Mononuclear cell (primary cell): Measurements from ENCODE around the gene TMEM14C. TPM values are rescaled to one million over a fixed set of nuclear protein-coding genes. Genes with fewer than 3 reads are reported as not detected.
"Not testable (repeated sequence)": the region's sequence is repeated elsewhere in the genome, so short reads cannot be mapped to it uniquely, and the experiment has no call there.

ENCODE experiments used
- H3K27me3 ChIP-seq: 2 replicates; pipeline ENCODE4 v1.6.0; 2011; ENCODE audit warnings: low read length, control low read depth; ENCODE audit not compliant: insufficient read depth
- H3K4me1 ChIP-seq: 2 replicates; pipeline ENCODE4 v1.5.1; 2011; ENCODE audit warnings: mild to moderate bottlenecking, low read length, control low read depth; ENCODE audit not compliant: insufficient read depth
- H3K4me3 ChIP-seq: 2 replicates; pipeline ENCODE4 v1.5.1; 2011; ENCODE audit warnings: mild to moderate bottlenecking, low read length, moderate library complexity
- H3K9me3 ChIP-seq: 2 replicates; pipeline ENCODE4 v1.5.1; 2011; ENCODE audit warnings: low read depth, mild to moderate bottlenecking, control low read depth, low read length
- total RNA-seq: library from RNA; depleted of rRNA; stranded (reverse); fragments of >200 nt; gene quantifications from one replicate; pipeline ENCODE4 v1.2.3, GENCODE V29; 2012

Gene TMEM14C
- total RNA-seq, 1 donor, result 20.6 TPM

GRCh38 chr6:10696655-10697054 is 26.2 kb upstream of the TMEM14C start:
- Histone ChIP-seq H3K9me3 (no peaks in the 10 kb centered on the region), H3K4me3 (no peak overlapping the region), H3K4me1 (peaks cover 31% of the 10 kb centered on the region), H3K27me3 (no peaks in the 10 kb centered on the region)

- Histone ChIP-seq H3K27me3 (no peaks in the 10 kb centered on the region), H3K4me1 (no peaks in the 10 kb centered on the region), H3K4me3 (no peak overlapping the region), H3K9me3 (no peaks in the 10 kb centered on the region)
These were observed 8.9 kb upstream of the TMEM14C start for GRCh38 chr6:10713962-10714361.

GRCh38 chr6:10719296-10719963 is 3.4 kb upstream of the TMEM14C start:
- peaks cover 47% of the 10 kb centered on the region for H3K4me1 ChIP-seq
- H3K9me3 ChIP-seq, result no peaks in the 10 kb centered on the region
- peak overlapping the region; percentile 46 for H3K4me3 ChIP-seq
- H3K27me3 ChIP-seq, result no peaks in the 10 kb centered on the region

GRCh38 chr6:10719964-10720264 is 3.0 kb upstream of the TMEM14C start:
- H3K4me1 ChIP-seq, result peaks cover 52% of the 10 kb centered on the region
- H3K4me3 ChIP-seq, result peak overlapping the region; percentile 46
- H3K27me3 ChIP-seq, result no peaks in the 10 kb centered on the region
- H3K9me3 ChIP-seq, result no peaks in the 10 kb centered on the region

GRCh38 chr6:10720265-10720959 is 2.5 kb upstream of the TMEM14C start:
- Histone ChIP-seq H3K4me1 (peaks cover 54% of the 10 kb centered on the region), H3K9me3 (no peaks in the 10 kb centered on the region), H3K4me3 (peak overlapping the region; percentile 46), H3K27me3 (no peaks in the 10 kb centered on the region)

- H3K27me3 ChIP-seq, H3K9me3 ChIP-seq: not testable (repeated sequence)
- Histone ChIP-seq H3K4me3 (peak overlapping the region; percentile 46), H3K4me1 (peaks cover 56% of the 10 kb centered on the region)
These were observed 1.7 kb upstream of the TMEM14C start for GRCh38 chr6:10720960-10721849.

- no peaks in the 10 kb centered on the region for H3K27me3 ChIP-seq
- peak overlapping the region; percentile 67 for H3K4me3 ChIP-seq
- H3K4me1 ChIP-seq, result peaks cover 64% of the 10 kb centered on the region
- no peaks in the 10 kb centered on the region for H3K9me3 ChIP-seq
These were observed 860 bp upstream of the TMEM14C start for GRCh38 chr6:10721850-10722569.

GRCh38 chr6:10722570-10722819 is 375 bp upstream of the TMEM14C start:
- H3K4me3 ChIP-seq, result peak overlapping the region; percentile 67
- H3K27me3 ChIP-seq, result no peaks in the 10 kb centered on the region
- peaks cover 68% of the 10 kb centered on the region for H3K4me1 ChIP-seq
- no peaks in the 10 kb centered on the region for H3K9me3 ChIP-seq

GRCh38 chr6:10723567-10723881 is 654 bp downstream of the TMEM14C start:
- H3K4me1 ChIP-seq, result peaks cover 72% of the 10 kb centered on the region

GRCh38 chr6:10725044-10725443 is 2.2 kb downstream of the TMEM14C start:
- Histone ChIP-seq H3K9me3 (no peaks in the 10 kb centered on the region), H3K4me1 (peaks cover 64% of the 10 kb centered on the region), H3K27me3 (no peaks in the 10 kb centered on the region), H3K4me3 (no peak overlapping the region)

More at GRCh38 chr6:10723567-10723881, 654 bp downstream of the TMEM14C start:
- Histone ChIP-seq H3K27me3 (no peaks in the 10 kb centered on the region), H3K9me3 (no peaks in the 10 kb centered on the region), H3K4me3 (peak overlapping the region; percentile 67)

- Histone ChIP-seq H3K4me3 (no peak overlapping the region), H3K9me3 (no peaks in the 10 kb centered on the region), H3K4me1 (peaks cover 62% of the 10 kb centered on the region), H3K27me3 (no peaks in the 10 kb centered on the region)
These were observed 2.8 kb downstream of the TMEM14C start for GRCh38 chr6:10725716-10726115.

- Histone ChIP-seq H3K4me3 (no peak overlapping the region), H3K27me3 (no peaks in the 10 kb centered on the region), H3K9me3 (no peaks in the 10 kb centered on the region), H3K4me1 (peaks cover 27% of the 10 kb centered on the region)
These were observed 7.4 kb downstream of the TMEM14C start for GRCh38 chr6:10730254-10730653.

- H3K9me3 ChIP-seq, result no peaks in the 10 kb centered on the region
- H3K4me3 ChIP-seq, result no peak overlapping the region
- H3K4me1 ChIP-seq, result peaks cover 9% of the 10 kb centered on the region
- H3K27me3 ChIP-seq, result no peaks in the 10 kb centered on the region
These were observed 10.4 kb downstream of the TMEM14C start for GRCh38 chr6:10733151-10733715.

GRCh38 chr6:10733863-10734262 is 11.0 kb downstream of the TMEM14C start:
- no peaks in the 10 kb centered on the region for H3K27me3 ChIP-seq
- H3K4me3 ChIP-seq, result no peak overlapping the region
- H3K9me3 ChIP-seq, result no peaks in the 10 kb centered on the region
- peaks cover 9% of the 10 kb centered on the region for H3K4me1 ChIP-seq

GRCh38 chr6:10736731-10737130 is 13.9 kb downstream of the TMEM14C start:
- Histone ChIP-seq H3K9me3 (no peaks in the 10 kb centered on the region), H3K27me3 (no peaks in the 10 kb centered on the region), H3K4me1 (peaks cover 9% of the 10 kb centered on the region), H3K4me3 (no peak overlapping the region)
